ENCODE measurements around the gene SLC35E3.

DNA sequence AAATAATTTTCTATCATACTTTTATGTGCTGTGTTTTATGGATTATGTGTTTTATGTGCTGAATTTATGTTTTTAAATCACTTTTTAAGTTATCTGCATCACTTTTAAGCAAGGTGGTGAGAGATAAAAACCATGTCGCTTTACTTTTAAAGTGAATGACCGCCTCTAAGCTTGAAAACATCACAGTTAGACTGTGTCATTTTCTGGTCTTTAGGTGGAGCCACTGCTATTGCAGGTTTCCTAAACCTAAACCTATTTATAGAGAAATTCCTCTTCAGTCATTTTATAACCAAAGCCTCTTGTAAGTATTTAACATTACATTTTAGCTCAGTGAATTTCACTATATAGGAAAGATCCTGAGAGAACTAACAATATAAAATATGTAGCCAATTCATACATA is 41.0 kb downstream of the SLC35E3 start:
- TF ChIP-seq, protein P1, sequence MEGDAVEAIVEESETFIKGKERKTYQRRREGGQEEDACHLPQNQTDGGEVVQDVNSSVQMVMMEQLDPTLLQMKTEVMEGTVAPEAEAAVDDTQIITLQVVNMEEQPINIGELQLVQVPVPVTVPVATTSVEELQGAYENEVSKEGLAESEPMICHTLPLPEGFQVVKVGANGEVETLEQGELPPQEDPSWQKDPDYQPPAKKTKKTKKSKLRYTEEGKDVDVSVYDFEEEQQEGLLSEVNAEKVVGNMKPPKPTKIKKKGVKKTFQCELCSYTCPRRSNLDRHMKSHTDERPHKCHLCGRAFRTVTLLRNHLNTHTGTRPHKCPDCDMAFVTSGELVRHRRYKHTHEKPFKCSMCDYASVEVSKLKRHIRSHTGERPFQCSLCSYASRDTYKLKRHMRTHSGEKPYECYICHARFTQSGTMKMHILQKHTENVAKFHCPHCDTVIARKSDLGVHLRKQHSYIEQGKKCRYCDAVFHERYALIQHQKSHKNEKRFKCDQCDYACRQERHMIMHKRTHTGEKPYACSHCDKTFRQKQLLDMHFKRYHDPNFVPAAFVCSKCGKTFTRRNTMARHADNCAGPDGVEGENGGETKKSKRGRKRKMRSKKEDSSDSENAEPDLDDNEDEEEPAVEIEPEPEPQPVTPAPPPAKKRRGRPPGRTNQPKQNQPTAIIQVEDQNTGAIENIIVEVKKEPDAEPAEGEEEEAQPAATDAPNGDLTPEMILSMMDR (conservative IDR thresholded peaks at IDR 0.05 in 1 of 2, IDR thresholded peaks at IDR 0.05 in 1 of 2; ENCODE audit: low read depth in 1 of 2, low read length in 2 of 2): no peak
- no peak for TF ChIP-seq EZH2 (IDR thresholded peaks at IDR 0.05; ENCODE audit: low read length, missing control alignments)

Measured in fibroblast of lung (primary cell).